ENCODE measurements around the gene FAM210A. TPM values are rescaled to one million over a fixed set of nuclear protein-coding genes. Genes with fewer than 3 reads are reported as not detected.

FAM210A gene
- polyA plus RNA-seq, 2 of the 4 experiments (the other 2 are of a cell fraction): 17.1 to 26.2 TPM

GRCh38 chr18:13620206-13620672, 106.1 kb downstream of the FAM210A start (continued):
- TF ChIP-seq ZC3H11A (IDR thresholded peaks at IDR 0.05) (no peak), SMC3 (IDR thresholded peaks at IDR 0.05) (no peak), USF2 (IDR thresholded peaks at IDR 0.05) (no peak), HOXA7 (CRISPR knock-in tag; IDR thresholded peaks at IDR 0.05) (no peak), EHMT2 (IDR thresholded peaks at IDR 0.05; ENCODE audit: low read depth) (no peak), FOSB (CRISPR knock-in tag; IDR thresholded peaks at IDR 0.05) (no peak)

DNA sequence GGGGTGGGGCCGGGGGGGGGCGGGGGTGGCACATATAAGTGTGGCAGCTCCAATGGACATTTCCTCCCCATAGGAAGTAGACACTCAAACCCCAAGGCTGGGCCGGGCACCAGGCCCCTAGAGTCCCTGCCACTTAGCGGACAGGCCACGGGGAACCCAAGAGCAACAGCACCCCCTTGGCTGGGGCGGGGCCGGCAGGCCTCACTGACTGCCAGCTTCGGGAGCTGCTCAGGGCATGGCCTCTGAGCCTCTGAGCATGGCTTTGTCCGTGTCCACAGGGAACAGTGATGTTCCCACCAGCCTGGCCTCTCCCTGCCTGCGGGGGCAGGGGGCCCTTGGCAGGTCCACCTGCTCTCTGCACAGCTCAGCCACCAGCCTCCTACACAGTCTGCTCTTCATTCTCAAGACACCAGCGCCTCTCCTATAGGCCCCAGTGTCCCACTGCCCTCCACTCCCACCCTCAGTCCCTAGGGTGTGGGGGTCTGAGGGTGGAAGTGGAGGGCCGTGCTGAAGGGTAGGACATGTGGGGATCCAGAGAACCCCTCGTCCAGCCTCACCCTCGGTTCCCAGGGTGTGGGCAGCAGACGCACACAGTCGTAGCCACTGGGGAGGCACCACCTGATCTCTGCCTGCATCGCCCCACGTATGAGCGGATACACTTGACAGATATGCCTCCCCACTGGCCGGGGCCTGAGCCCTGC, 106.7 kb downstream of the FAM210A start:
- FAIRE-seq (no peak), DNase-seq (ENCODE audit: low read depth in 1 of 2, low spot score in 1 of 2) (no peak), ATAC-seq (no peak)
- CTCF ChIA-PET: no interaction called here
- TF ChIP-seq POLR2A (IDR thresholded peaks at IDR 0.05; ENCODE audit: low read length): no peak
- no peak for TF ChIP-seq MAFK (IDR thresholded peaks at IDR 0.05; ENCODE audit: partially characterized antibody)
- TF ChIP-seq, protein P1, sequence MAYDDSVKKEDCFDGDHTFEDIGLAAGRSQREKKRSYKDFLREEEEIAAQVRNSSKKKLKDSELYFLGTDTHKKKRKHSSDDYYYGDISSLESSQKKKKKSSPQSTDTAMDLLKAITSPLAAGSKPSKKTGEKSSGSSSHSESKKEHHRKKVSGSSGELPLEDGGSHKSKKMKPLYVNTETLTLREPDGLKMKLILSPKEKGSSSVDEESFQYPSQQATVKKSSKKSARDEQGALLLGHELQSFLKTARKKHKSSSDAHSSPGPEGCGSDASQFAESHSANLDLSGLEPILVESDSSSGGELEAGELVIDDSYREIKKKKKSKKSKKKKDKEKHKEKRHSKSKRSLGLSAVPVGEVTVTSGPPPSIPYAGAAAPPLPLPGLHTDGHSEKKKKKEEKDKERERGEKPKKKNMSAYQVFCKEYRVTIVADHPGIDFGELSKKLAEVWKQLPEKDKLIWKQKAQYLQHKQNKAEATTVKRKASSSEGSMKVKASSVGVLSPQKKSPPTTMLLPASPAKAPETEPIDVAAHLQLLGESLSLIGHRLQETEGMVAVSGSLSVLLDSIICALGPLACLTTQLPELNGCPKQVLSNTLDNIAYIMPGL (CRISPR knock-in tag; IDR thresholded peaks at IDR 0.05; ENCODE audit: borderline replicate concordance): no peak
- TF ChIP-seq PBX3 (IDR thresholded peaks at IDR 0.05): no peak
- TF ChIP-seq, protein P2, sequence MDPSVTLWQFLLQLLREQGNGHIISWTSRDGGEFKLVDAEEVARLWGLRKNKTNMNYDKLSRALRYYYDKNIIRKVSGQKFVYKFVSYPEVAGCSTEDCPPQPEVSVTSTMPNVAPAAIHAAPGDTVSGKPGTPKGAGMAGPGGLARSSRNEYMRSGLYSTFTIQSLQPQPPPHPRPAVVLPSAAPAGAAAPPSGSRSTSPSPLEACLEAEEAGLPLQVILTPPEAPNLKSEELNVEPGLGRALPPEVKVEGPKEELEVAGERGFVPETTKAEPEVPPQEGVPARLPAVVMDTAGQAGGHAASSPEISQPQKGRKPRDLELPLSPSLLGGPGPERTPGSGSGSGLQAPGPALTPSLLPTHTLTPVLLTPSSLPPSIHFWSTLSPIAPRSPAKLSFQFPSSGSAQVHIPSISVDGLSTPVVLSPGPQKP (IDR thresholded peaks at IDR 0.05; ENCODE audit: low read depth, low read length): no peak
- TF ChIP-seq HOXB13 (CRISPR knock-in tag; IDR thresholded peaks at IDR 0.05; ENCODE audit: low read depth): no peak
- no peak for TF ChIP-seq HEYL (CRISPR knock-in tag; IDR thresholded peaks at IDR 0.05)
- no peak for TF ChIP-seq REST (IDR thresholded peaks at IDR 0.05)
- TF ChIP-seq, protein P3, sequence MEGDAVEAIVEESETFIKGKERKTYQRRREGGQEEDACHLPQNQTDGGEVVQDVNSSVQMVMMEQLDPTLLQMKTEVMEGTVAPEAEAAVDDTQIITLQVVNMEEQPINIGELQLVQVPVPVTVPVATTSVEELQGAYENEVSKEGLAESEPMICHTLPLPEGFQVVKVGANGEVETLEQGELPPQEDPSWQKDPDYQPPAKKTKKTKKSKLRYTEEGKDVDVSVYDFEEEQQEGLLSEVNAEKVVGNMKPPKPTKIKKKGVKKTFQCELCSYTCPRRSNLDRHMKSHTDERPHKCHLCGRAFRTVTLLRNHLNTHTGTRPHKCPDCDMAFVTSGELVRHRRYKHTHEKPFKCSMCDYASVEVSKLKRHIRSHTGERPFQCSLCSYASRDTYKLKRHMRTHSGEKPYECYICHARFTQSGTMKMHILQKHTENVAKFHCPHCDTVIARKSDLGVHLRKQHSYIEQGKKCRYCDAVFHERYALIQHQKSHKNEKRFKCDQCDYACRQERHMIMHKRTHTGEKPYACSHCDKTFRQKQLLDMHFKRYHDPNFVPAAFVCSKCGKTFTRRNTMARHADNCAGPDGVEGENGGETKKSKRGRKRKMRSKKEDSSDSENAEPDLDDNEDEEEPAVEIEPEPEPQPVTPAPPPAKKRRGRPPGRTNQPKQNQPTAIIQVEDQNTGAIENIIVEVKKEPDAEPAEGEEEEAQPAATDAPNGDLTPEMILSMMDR (IDR thresholded peaks at IDR 0.05): no peak
- TF ChIP-seq ESRRA (IDR thresholded peaks at IDR 0.05; ENCODE audit: borderline replicate concordance, low read length): no peak
- no peak for TF ChIP-seq NFE2L2 (conservative IDR thresholded peaks at IDR 0.05; ENCODE audit: low read length)
- TF ChIP-seq BHLHE40 (IDR thresholded peaks at IDR 0.05; ENCODE audit: low read depth, low read length): no peak
- no peak for TF ChIP-seq CHD2 (IDR thresholded peaks at IDR 0.05; ENCODE audit: low read length, partially characterized antibody)
- TF ChIP-seq HOXA7 (CRISPR knock-in tag; IDR thresholded peaks at IDR 0.05): no peak
- TF ChIP-seq EHMT2 (IDR thresholded peaks at IDR 0.05; ENCODE audit: low read depth): no peak
- TF ChIP-seq FOSB (CRISPR knock-in tag; IDR thresholded peaks at IDR 0.05): no peak
- Histone ChIP-seq H3K9me3 (no peaks in the 10 kb centered on the region), H3K4me3 (no peak overlapping the region), H3K4me1 (no peaks in the 10 kb centered on the region), H3K4me2 (no peak overlapping the region), H3K27ac (no peak overlapping the region)
- WGBS (ENCODE audit: missing lambda C conversion rate): 74% methylated on average over 13 of the region's 20 CpGs
- POLR2A ChIA-PET: no interaction called here
